ENCODE measurements around the gene SPATA31E1. TPM values are rescaled to one million over a fixed set of nuclear protein-coding genes. Genes with fewer than 3 reads are reported as not detected.
A peak's percentile ranks its signal among the peaks of the same experiment; 100 is the strongest.
"Not testable (repeated sequence)": the region's sequence is repeated elsewhere in the genome, so short reads cannot be mapped to it uniquely, and the experiment has no call there.

The SPATA31E1 gene
- total RNA-seq, 1 experiment from 2014 or later, result 0.04 TPM

DNA sequence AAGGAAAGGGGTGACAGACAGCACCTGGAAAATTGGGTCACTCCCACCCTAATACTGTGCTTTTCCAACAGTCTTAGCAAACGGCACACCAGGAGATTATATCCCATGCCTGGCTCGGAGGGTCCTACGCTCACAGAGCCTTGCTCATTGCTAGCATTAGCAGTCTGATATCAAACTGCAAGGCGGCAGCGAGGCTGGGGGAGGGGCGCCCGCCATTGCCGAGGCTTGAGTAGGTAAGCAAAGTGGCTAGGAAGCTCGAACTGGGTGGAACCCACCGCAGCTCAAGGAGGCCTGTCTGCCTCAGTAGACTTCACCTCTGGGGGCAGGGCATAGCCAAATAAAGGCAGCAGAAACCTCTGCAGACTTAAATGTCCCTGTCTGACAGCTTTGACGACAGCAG, 19.7 kb downstream of the SPATA31E1 start:
- CTCF ChIA-PET; ATAC-seq; H3K4me1 Mint-ChIP-seq; POLR2A ChIA-PET; H3K4me3 Mint-ChIP-seq; H3K27ac Mint-ChIP-seq; DNase-seq (ENCODE audit: low spot score): not testable (repeated sequence)
- peaks cover 15% of the 10 kb centered on the region for H3K27me3 Mint-ChIP-seq (ENCODE audit: low read depth)
- peaks cover 38% of the 10 kb centered on the region for H3K36me3 Mint-ChIP-seq
- H3K9me3 Mint-ChIP-seq, result peaks cover 64% of the 10 kb centered on the region

DNA sequence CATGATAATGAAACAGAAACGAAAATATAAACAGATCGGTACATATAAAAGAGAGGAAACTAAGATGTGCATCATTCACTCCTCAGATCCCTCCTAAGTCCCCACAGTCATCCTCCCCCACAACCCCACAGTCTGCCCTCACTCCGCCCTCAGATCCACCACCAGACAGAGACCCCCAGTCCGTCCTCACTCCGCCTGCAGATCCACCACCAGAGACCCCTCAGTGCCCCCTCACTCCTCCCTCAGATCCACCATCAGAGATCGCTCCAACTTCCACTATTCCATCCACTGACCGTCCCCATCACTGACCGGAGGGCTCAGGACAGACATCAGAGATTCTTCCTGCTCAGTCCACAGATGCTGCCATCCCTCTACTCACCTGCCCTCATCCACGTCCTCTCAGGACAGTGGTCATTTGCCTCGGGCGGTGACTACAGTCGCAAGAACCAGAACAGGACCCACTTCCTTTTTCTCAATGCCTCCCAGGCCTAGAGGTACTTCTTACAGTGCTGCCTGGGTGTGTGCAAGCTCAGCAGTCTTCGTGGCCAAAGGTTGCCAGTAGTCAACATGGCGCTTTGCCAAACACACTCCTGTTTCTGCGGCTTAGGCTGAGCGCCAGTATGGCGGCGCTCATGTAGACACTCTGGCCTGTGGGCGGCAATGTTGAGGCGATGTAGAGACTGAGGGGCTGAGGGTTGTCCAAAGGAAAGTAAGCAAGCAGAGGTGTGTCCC, 26.8 kb downstream of the SPATA31E1 start:
- H3K4me1 Mint-ChIP-seq, result peaks cover 12% of the 10 kb centered on the region
- H3K27me3 Mint-ChIP-seq (ENCODE audit: low read depth), result no peaks in the 10 kb centered on the region
- 0 out of 2 replicates have a peak, but pooled peaks cover 2% of the 10 kb centered on the region for H3K36me3 Mint-ChIP-seq
- H3K9me3 Mint-ChIP-seq, result peaks cover 14% of the 10 kb centered on the region
- H3K27ac Mint-ChIP-seq, result no peak overlapping the region
- DNase-seq (ENCODE audit: low spot score) (no peak), ATAC-seq (peak; percentile 97)
- ChIA-PET CTCF (no interaction called here), POLR2A (no interaction called here)
- H3K4me3 Mint-ChIP-seq, result no peak overlapping the region
- TF ChIP-seq, protein P1, sequence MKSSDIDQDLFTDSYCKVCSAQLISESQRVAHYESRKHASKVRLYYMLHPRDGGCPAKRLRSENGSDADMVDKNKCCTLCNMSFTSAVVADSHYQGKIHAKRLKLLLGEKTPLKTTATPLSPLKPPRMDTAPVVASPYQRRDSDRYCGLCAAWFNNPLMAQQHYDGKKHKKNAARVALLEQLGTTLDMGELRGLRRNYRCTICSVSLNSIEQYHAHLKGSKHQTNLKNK (CRISPR knock-in tag; IDR thresholded peaks at IDR 0.05), result no peak
- TF ChIP-seq, protein P2, sequence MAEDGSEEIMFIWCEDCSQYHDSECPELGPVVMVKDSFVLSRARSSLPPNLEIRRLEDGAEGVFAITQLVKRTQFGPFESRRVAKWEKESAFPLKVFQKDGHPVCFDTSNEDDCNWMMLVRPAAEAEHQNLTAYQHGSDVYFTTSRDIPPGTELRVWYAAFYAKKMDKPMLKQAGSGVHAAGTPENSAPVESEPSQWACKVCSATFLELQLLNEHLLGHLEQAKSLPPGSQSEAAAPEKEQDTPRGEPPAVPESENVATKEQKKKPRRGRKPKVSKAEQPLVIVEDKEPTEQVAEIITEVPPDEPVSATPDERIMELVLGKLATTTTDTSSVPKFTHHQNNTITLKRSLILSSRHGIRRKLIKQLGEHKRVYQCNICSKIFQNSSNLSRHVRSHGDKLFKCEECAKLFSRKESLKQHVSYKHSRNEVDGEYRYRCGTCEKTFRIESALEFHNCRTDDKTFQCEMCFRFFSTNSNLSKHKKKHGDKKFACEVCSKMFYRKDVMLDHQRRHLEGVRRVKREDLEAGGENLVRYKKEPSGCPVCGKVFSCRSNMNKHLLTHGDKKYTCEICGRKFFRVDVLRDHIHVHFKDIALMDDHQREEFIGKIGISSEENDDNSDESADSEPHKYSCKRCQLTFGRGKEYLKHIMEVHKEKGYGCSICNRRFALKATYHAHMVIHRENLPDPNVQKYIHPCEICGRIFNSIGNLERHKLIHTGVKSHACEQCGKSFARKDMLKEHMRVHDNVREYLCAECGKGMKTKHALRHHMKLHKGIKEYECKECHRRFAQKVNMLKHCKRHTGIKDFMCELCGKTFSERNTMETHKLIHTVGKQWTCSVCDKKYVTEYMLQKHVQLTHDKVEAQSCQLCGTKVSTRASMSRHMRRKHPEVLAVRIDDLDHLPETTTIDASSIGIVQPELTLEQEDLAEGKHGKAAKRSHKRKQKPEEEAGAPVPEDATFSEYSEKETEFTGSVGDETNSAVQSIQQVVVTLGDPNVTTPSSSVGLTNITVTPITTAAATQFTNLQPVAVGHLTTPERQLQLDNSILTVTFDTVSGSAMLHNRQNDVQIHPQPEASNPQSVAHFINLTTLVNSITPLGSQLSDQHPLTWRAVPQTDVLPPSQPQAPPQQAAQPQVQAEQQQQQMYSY (CRISPR knock-in tag; IDR thresholded peaks at IDR 0.05), result no peak
- TF ChIP-seq MXD4 (CRISPR knock-in tag; IDR thresholded peaks at IDR 0.05; ENCODE audit: borderline replicate concordance), result no peak
- TF ChIP-seq, protein P3, sequence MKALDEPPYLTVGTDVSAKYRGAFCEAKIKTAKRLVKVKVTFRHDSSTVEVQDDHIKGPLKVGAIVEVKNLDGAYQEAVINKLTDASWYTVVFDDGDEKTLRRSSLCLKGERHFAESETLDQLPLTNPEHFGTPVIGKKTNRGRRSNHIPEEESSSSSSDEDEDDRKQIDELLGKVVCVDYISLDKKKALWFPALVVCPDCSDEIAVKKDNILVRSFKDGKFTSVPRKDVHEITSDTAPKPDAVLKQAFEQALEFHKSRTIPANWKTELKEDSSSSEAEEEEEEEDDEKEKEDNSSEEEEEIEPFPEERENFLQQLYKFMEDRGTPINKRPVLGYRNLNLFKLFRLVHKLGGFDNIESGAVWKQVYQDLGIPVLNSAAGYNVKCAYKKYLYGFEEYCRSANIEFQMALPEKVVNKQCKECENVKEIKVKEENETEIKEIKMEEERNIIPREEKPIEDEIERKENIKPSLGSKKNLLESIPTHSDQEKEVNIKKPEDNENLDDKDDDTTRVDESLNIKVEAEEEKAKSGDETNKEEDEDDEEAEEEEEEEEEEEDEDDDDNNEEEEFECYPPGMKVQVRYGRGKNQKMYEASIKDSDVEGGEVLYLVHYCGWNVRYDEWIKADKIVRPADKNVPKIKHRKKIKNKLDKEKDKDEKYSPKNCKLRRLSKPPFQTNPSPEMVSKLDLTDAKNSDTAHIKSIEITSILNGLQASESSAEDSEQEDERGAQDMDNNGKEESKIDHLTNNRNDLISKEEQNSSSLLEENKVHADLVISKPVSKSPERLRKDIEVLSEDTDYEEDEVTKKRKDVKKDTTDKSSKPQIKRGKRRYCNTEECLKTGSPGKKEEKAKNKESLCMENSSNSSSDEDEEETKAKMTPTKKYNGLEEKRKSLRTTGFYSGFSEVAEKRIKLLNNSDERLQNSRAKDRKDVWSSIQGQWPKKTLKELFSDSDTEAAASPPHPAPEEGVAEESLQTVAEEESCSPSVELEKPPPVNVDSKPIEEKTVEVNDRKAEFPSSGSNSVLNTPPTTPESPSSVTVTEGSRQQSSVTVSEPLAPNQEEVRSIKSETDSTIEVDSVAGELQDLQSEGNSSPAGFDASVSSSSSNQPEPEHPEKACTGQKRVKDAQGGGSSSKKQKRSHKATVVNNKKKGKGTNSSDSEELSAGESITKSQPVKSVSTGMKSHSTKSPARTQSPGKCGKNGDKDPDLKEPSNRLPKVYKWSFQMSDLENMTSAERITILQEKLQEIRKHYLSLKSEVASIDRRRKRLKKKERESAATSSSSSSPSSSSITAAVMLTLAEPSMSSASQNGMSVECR (CRISPR knock-in tag; IDR thresholded peaks at IDR 0.05; ENCODE audit: borderline replicate concordance), result no peak
- TF ChIP-seq MYBL2 (CRISPR knock-in tag; IDR thresholded peaks at IDR 0.05), result no peak
- TF ChIP-seq, protein P4, sequence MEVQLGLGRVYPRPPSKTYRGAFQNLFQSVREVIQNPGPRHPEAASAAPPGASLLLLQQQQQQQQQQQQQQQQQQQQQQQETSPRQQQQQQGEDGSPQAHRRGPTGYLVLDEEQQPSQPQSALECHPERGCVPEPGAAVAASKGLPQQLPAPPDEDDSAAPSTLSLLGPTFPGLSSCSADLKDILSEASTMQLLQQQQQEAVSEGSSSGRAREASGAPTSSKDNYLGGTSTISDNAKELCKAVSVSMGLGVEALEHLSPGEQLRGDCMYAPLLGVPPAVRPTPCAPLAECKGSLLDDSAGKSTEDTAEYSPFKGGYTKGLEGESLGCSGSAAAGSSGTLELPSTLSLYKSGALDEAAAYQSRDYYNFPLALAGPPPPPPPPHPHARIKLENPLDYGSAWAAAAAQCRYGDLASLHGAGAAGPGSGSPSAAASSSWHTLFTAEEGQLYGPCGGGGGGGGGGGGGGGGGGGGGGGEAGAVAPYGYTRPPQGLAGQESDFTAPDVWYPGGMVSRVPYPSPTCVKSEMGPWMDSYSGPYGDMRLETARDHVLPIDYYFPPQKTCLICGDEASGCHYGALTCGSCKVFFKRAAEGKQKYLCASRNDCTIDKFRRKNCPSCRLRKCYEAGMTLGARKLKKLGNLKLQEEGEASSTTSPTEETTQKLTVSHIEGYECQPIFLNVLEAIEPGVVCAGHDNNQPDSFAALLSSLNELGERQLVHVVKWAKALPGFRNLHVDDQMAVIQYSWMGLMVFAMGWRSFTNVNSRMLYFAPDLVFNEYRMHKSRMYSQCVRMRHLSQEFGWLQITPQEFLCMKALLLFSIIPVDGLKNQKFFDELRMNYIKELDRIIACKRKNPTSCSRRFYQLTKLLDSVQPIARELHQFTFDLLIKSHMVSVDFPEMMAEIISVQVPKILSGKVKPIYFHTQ (CRISPR knock-in tag; IDR thresholded peaks at IDR 0.05), result no peak
- TF ChIP-seq, protein P5, sequence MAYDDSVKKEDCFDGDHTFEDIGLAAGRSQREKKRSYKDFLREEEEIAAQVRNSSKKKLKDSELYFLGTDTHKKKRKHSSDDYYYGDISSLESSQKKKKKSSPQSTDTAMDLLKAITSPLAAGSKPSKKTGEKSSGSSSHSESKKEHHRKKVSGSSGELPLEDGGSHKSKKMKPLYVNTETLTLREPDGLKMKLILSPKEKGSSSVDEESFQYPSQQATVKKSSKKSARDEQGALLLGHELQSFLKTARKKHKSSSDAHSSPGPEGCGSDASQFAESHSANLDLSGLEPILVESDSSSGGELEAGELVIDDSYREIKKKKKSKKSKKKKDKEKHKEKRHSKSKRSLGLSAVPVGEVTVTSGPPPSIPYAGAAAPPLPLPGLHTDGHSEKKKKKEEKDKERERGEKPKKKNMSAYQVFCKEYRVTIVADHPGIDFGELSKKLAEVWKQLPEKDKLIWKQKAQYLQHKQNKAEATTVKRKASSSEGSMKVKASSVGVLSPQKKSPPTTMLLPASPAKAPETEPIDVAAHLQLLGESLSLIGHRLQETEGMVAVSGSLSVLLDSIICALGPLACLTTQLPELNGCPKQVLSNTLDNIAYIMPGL (CRISPR knock-in tag; IDR thresholded peaks at IDR 0.05), result no peak
- TF ChIP-seq, protein P6, sequence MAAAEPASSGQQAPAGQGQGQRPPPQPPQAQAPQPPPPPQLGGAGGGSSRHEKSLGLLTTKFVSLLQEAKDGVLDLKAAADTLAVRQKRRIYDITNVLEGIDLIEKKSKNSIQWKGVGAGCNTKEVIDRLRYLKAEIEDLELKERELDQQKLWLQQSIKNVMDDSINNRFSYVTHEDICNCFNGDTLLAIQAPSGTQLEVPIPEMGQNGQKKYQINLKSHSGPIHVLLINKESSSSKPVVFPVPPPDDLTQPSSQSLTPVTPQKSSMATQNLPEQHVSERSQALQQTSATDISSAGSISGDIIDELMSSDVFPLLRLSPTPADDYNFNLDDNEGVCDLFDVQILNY (CRISPR knock-in tag; IDR thresholded peaks at IDR 0.05), result no peak
- TF ChIP-seq SOX15 (CRISPR knock-in tag; IDR thresholded peaks at IDR 0.05), result no peak
- TF ChIP-seq, protein P7, sequence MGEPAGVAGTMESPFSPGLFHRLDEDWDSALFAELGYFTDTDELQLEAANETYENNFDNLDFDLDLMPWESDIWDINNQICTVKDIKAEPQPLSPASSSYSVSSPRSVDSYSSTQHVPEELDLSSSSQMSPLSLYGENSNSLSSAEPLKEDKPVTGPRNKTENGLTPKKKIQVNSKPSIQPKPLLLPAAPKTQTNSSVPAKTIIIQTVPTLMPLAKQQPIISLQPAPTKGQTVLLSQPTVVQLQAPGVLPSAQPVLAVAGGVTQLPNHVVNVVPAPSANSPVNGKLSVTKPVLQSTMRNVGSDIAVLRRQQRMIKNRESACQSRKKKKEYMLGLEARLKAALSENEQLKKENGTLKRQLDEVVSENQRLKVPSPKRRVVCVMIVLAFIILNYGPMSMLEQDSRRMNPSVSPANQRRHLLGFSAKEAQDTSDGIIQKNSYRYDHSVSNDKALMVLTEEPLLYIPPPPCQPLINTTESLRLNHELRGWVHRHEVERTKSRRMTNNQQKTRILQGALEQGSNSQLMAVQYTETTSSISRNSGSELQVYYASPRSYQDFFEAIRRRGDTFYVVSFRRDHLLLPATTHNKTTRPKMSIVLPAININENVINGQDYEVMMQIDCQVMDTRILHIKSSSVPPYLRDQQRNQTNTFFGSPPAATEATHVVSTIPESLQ (CRISPR knock-in tag; IDR thresholded peaks at IDR 0.05), result no peak
- TF ChIP-seq CREB1 (CRISPR knock-in tag; IDR thresholded peaks at IDR 0.05), result no peak
- TF ChIP-seq NR2C2 (CRISPR knock-in tag; IDR thresholded peaks at IDR 0.05), result no peak
- no peak for TF ChIP-seq NFATC4 (CRISPR knock-in tag; IDR thresholded peaks at IDR 0.05)

Measured in WTC11 (cell line).